Mesodermal cell (in vitro differentiated cells): ENCODE measurements around the gene GPR179.

ENCODE experiments used
- H3K27ac ChIP-seq: 2 replicates; pipeline ENCODE4 v1.7.0; 2013; ENCODE audit warnings: mild to moderate bottlenecking, low read depth, low read length, moderate library complexity; ENCODE audit not compliant: severe bottlenecking
- H3K36me3 ChIP-seq: 2 replicates; pipeline ENCODE4 v1.7.1; 2013; ENCODE audit warnings: mild to moderate bottlenecking, low read length, moderate library complexity; ENCODE audit not compliant: control insufficient read depth, insufficient read depth
- H3K4me1 ChIP-seq: one replicate; pipeline ENCODE4 v1.7.1; 2013; ENCODE audit warnings: mild to moderate bottlenecking, low read length; ENCODE audit not compliant: insufficient read depth, control insufficient read depth, poor library complexity, severe bottlenecking
- H3K4me3 ChIP-seq: 2 replicates; pipeline ENCODE4 v1.7.0; 2013; ENCODE audit warnings: low read length, control low read depth, mild to moderate bottlenecking; ENCODE audit not compliant: insufficient read depth, poor library complexity, severe bottlenecking; ENCODE audit errors: extremely low read depth
- H3K9me3 ChIP-seq: 2 replicates; pipeline ENCODE4 v1.7.1; 2013; ENCODE audit warnings: mild to moderate bottlenecking, low read length, moderate library complexity; ENCODE audit not compliant: control insufficient read depth
- WGBS, 2 experiments: methylation state at CpG; one replicate each; pipeline ENCODE4 v1.1.5; 2013; ENCODE audit warnings: missing lambda C conversion rate in 2 of 2; ENCODE audit not compliant: insufficient coverage in 2 of 2; 5-methylcytosine and 5-hydroxymethylcytosine counted together

GPR179 gene

GRCh38 chr17:38341035-38341721, 2.6 kb downstream of the GPR179 start:
- 57 to 73% methylated on average over 1 to 3 of the region's 5 CpGs for WGBS, 2 experiments
- no peaks in the 10 kb centered on the region for H3K36me3 ChIP-seq
- no peaks in the 10 kb centered on the region for H3K4me1 ChIP-seq
- no peak overlapping the region for H3K4me3 ChIP-seq
- H3K9me3 ChIP-seq = no peaks in the 10 kb centered on the region
- H3K27ac ChIP-seq = no peak overlapping the region

- no peak overlapping the region for H3K27ac ChIP-seq
- H3K4me1 ChIP-seq = no peaks in the 10 kb centered on the region
- H3K9me3 ChIP-seq = no peaks in the 10 kb centered on the region
- H3K36me3 ChIP-seq = no peaks in the 10 kb centered on the region
- H3K4me3 ChIP-seq = no peak overlapping the region
Measured at GRCh38 chr17:38339891-38340290, 3.9 kb downstream of the GPR179 start.

- Histone ChIP-seq H3K9me3 (no peaks in the 10 kb centered on the region), H3K4me3 (no peak overlapping the region), H3K36me3 (no peaks in the 10 kb centered on the region), H3K27ac (no peak overlapping the region), H3K4me1 (no peaks in the 10 kb centered on the region)
- 89 to 93% methylated on average over 4 of the region's 4 CpGs for WGBS, 2 experiments
Measured at GRCh38 chr17:38338535-38338934, 5.2 kb downstream of the GPR179 start.

- Histone ChIP-seq H3K36me3 (no peaks in the 10 kb centered on the region), H3K4me1 (no peaks in the 10 kb centered on the region), H3K9me3 (no peaks in the 10 kb centered on the region), H3K27ac (no peak overlapping the region), H3K4me3 (no peak overlapping the region)
- 93 to 96% methylated on average over 3 to 4 of the region's 5 CpGs for WGBS, 2 experiments
Measured at GRCh38 chr17:38338053-38338452, 5.7 kb downstream of the GPR179 start.

- Histone ChIP-seq H3K36me3 (no peaks in the 10 kb centered on the region), H3K27ac (no peak overlapping the region), H3K4me3 (no peak overlapping the region), H3K4me1 (no peaks in the 10 kb centered on the region), H3K9me3 (no peaks in the 10 kb centered on the region)
- 88 to 97% methylated on average over 9 to 10 of the region's 11 CpGs for whole genome bisulfite sequencing, 2 experiments
Measured at GRCh38 chr17:38336838-38337237, 6.9 kb downstream of the GPR179 start.

GRCh38 chr17:38334480-38335364, 9.0 kb downstream of the GPR179 start:
- Histone ChIP-seq H3K4me3 (no peak overlapping the region), H3K9me3 (no peaks in the 10 kb centered on the region), H3K4me1 (peaks cover 6% of the 10 kb centered on the region), H3K36me3 (no peaks in the 10 kb centered on the region), H3K27ac (no peak overlapping the region)
- WGBS, 2 experiments = 91 to 92% methylated on average over 25 to 29 of the region's 30 CpGs

GRCh38 chr17:38333635-38334295, 10.0 kb downstream of the GPR179 start:
- Histone ChIP-seq H3K36me3 (no peaks in the 10 kb centered on the region), H3K4me1 (peaks cover 6% of the 10 kb centered on the region), H3K9me3 (no peaks in the 10 kb centered on the region), H3K4me3 (no peak overlapping the region), H3K27ac (no peak overlapping the region)
- WGBS, 2 experiments = 42 to 51% methylated on average over 10 to 12 of the region's 12 CpGs

GRCh38 chr17:38332735-38333134, 11.0 kb downstream of the GPR179 start:
- Histone ChIP-seq H3K4me1 (peaks cover 6% of the 10 kb centered on the region), H3K9me3 (no peaks in the 10 kb centered on the region), H3K4me3 (no peak overlapping the region), H3K36me3 (no peaks in the 10 kb centered on the region), H3K27ac (no peak overlapping the region)
- WGBS, 2 experiments = 90 to 92% methylated on average over 7 of the region's 7 CpGs

- Histone ChIP-seq H3K36me3 (no peaks in the 10 kb centered on the region), H3K4me1 (peaks cover 6% of the 10 kb centered on the region), H3K4me3 (no peak overlapping the region), H3K27ac (no peak overlapping the region), H3K9me3 (no peaks in the 10 kb centered on the region)
- WGBS, 2 experiments = 93 to 94% methylated on average over 18 to 23 of the region's 23 CpGs
Measured at GRCh38 chr17:38330941-38331411, 12.8 kb downstream of the GPR179 start.

GRCh38 chr17:38329808-38330730, 13.7 kb downstream of the GPR179 start:
- Histone ChIP-seq H3K36me3 (no peaks in the 10 kb centered on the region), H3K4me1 (peaks cover 14% of the 10 kb centered on the region), H3K9me3 (no peaks in the 10 kb centered on the region), H3K4me3 (no peak overlapping the region), H3K27ac (no peak overlapping the region)
- WGBS, 2 experiments = 89 to 91% methylated on average over 19 of the region's 25 CpGs
